Peyer's patch (tissue), 4 donors: ENCODE measurements around the gene FAM222A. TPM values are rescaled to one million over a fixed set of nuclear protein-coding genes. Genes with fewer than 3 reads are reported as not detected.

Source experiments
- DNase-seq, 3 donors: peaks; one replicate each; pipeline ENCODE4 v3.0.0-alpha.2; 2017 to 2019
- H3K27ac ChIP-seq, 4 donors: fragments of 200-600 bp; sonication (generic); one replicate each; pipeline ENCODE4 v1.5.1; 2016 to 2019
- H3K27me3 ChIP-seq, 2 donors: fragments of 200-600 bp; sonication (generic); one replicate each; pipeline ENCODE4 v1.5.1; 2019
- H3K36me3 ChIP-seq, 3 donors: fragments of 200-600 bp; sonication (generic); one replicate each; pipeline ENCODE4 v1.5.1; 2016 to 2019
- H3K4me1 ChIP-seq, 4 donors: fragments of 200-600 bp; sonication (generic); one replicate each; pipeline ENCODE4 v1.5.1; 2016 to 2019
- H3K4me3 ChIP-seq, 4 donors: fragments of 200-600 bp; sonication (generic); 1 replicate in 3 of 4; 2 replicates in 1 of 4; pipeline ENCODE4 v1.5.1; 2016 to 2019; ENCODE audit warnings: mild to moderate bottlenecking in 1 of 4
- H3K9me3 ChIP-seq, 4 donors: fragments of 200-600 bp; sonication (generic); one replicate each; pipeline ENCODE4 v1.5.1; 2016 to 2019; ENCODE audit warnings: mild to moderate bottlenecking in 1 of 4
- POLR2A ChIP-seq, 2 donors: fragments of 450-650 bp; IDR thresholded peaks; one replicate each; pipeline ENCODE4 v1.5.1; 2017; ENCODE audit warnings: antibody characterized with exemption in 2 of 2, mild to moderate bottlenecking in 2 of 2, moderate library complexity in 2 of 2
- total RNA-seq, 4 donors: library from RNA; depleted of rRNA; stranded (reverse); fragments of >200 nt; gene quantifications; one replicate each; pipeline ENCODE4 v1.1.0, GENCODE V29; 2016
- TF ChIP-seq, protein P1 (sequence below), 6 experiments: fragments of 450-650 bp in 4 of 6; fragments of 200-600 bp in 2 of 6; sonication (generic) in 1 of 6; IDR thresholded peaks; one replicate each; pipeline ENCODE4 v1.5.1; 2017 to 2019; ENCODE audit warnings: antibody characterized with exemption in 6 of 6, mild to moderate bottlenecking in 3 of 6, moderate library complexity in 1 of 6

FAM222A gene
- total RNA-seq, 4 donors from 2014 or later, result 3.9 to 26.1 (median 7.0) TPM

DNA sequence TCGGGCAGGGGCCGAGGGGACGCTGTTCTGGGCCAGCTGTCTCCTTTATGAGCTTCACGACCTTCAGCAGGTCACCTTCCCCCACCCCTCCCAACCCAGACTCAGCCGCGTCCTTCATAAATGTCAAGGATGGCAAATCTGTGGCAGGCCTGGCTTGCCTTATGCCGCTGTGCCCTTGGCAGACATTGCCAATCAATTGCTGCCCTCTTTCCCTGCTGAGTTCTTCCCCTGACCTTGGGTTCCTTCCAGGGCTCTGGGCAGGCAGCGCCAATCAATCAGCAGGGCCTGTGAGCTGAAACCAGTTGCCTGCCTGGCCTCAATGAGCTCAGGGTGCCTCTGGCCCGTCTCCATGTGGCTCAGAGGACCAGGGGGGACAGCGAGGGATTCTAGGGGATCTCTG, 7.7 kb downstream of the FAM222A start:
- Histone ChIP-seq H3K4me3 (no peak overlapping the region), H3K36me3 (no peaks in the 10 kb centered on the region), H3K27me3 (no peaks in the 10 kb centered on the region), H3K9me3 (no peaks in the 10 kb centered on the region), H3K4me1 (peaks cover 0 to 69% (median 2%) of the 10 kb centered on the region in 4 donors), H3K27ac (peak overlapping the region in 1 of 4 donors; percentile 78)
- TF ChIP-seq POLR2A (IDR thresholded peaks at IDR 0.05), result no peak
- TF ChIP-seq, protein P1, sequence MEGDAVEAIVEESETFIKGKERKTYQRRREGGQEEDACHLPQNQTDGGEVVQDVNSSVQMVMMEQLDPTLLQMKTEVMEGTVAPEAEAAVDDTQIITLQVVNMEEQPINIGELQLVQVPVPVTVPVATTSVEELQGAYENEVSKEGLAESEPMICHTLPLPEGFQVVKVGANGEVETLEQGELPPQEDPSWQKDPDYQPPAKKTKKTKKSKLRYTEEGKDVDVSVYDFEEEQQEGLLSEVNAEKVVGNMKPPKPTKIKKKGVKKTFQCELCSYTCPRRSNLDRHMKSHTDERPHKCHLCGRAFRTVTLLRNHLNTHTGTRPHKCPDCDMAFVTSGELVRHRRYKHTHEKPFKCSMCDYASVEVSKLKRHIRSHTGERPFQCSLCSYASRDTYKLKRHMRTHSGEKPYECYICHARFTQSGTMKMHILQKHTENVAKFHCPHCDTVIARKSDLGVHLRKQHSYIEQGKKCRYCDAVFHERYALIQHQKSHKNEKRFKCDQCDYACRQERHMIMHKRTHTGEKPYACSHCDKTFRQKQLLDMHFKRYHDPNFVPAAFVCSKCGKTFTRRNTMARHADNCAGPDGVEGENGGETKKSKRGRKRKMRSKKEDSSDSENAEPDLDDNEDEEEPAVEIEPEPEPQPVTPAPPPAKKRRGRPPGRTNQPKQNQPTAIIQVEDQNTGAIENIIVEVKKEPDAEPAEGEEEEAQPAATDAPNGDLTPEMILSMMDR (IDR thresholded peaks at IDR 0.05), result no peak
- DNase-seq, result no peak

DNA sequence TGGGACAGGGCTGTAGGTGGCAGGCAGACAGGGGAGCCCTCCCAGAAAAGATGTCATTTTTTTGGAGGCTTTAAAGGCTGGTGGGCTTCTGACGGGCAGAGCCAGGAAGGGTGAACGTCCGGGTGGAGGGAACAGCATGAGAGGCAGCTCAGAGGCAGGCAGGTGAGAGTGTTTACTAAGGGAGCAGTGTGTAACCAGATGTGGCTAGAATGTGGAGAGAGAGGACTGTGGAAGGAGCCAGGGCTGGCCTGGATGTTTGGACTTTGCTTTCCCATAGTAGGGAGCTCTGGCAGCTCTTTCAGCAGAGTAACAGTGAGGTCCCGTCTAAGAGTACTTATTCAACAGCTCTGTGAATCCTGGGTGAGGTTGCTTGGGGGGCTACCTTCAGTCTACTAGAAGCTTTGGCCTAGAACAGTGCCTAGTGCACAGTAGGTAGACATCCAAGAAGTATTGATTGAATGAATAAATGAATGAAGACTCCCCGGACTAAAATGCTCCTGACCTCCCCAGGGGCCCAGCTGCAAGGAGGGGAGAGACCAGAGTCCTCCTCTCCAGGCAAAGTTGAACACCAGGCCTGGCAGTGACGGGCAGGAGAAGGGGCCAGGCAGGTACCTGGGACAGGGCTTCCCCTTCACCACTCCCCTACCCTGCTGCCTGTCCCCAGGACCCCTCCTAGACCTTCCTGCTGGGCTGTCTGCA, 8.5 kb downstream of the FAM222A start:
- no peak for TF ChIP-seq POLR2A (IDR thresholded peaks at IDR 0.05)
- TF ChIP-seq, protein P1 (IDR thresholded peaks at IDR 0.05), result no peak
- Histone ChIP-seq H3K4me1 (peaks cover 0 to 64% (median 3%) of the 10 kb centered on the region in 4 donors), H3K27me3 (no peaks in the 10 kb centered on the region), H3K4me3 (peak overlapping the region in 1 of 4 donors; percentile 10), H3K27ac (peak overlapping the region in 1 of 4 donors; percentile 78), H3K9me3 (no peaks in the 10 kb centered on the region), H3K36me3 (no peaks in the 10 kb centered on the region)
- peak in 1 of 3 donors; percentile 59 for DNase-seq

DNA sequence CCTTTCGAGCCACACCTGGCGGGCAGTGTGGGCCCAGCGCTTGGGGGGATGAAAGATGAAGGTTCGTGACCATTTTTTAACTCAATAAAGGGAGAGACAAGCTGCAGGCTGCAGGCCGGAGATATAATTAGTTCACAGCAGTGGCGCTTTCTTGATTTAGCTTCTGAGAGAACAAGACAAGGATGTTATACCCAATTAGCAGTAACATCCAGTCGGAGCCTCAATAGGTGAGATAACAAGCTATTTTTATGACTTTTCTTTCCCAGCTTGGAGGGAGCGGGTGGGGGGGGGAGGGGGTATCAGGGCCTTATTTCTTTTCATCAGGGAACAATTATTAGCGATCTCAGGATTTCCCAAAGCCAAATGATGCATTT, 9.1 kb downstream of the FAM222A start:
- H3K9me3 ChIP-seq, result no peaks in the 10 kb centered on the region
- peak overlapping the region in 1 of 4 donors; percentile 10 for H3K4me3 ChIP-seq
- H3K27me3 ChIP-seq, result no peaks in the 10 kb centered on the region
- peaks cover 0 to 64% (median 4%) of the 10 kb centered on the region in 4 donors for H3K4me1 ChIP-seq
- TF ChIP-seq, protein P1 (IDR thresholded peaks at IDR 0.05), result no peak
- TF ChIP-seq POLR2A (IDR thresholded peaks at IDR 0.05), result no peak
- no peak for DNase-seq
- H3K27ac ChIP-seq, result peak overlapping the region in 1 of 4 donors; percentile 78
- H3K36me3 ChIP-seq, result no peaks in the 10 kb centered on the region

DNA sequence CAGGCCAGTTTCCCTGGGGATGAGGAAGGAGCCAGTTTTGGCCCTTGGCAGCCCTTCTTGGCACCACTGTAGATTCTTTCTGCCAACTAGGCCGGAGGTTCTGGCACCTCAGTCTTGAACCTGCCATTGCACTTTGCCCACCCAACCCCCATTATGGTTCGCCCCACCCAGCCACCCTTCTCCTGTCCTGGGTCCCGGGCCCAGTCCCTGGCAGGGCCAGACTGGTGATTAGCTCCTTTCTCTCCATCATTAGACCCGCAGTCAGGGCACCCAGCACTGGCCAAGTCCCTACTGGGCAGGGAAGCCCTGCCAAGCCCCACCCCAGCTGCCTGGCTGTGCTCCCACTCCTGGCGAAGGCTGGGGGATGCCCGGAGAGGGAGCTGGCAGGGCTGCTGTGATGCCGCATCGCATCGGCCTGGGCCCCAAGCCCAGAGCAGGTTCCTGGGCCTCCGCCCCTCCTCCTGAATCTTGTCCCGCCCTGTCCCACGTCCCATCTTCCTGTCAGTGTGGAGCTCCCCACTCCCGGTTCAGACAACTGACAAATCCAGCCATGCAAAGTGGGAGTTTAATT, 9.8 kb downstream of the FAM222A start:
- no peaks in the 10 kb centered on the region for H3K27me3 ChIP-seq
- no peaks in the 10 kb centered on the region for H3K36me3 ChIP-seq
- H3K4me1 ChIP-seq, result peaks cover 0 to 64% (median 4%) of the 10 kb centered on the region in 4 donors
- TF ChIP-seq, protein P1 (IDR thresholded peaks at IDR 0.05), result no peak
- no peak for TF ChIP-seq POLR2A (IDR thresholded peaks at IDR 0.05)
- DNase-seq, result peak in 2 of 3 donors; percentile 80 to 85
- no peaks in the 10 kb centered on the region for H3K9me3 ChIP-seq
- no peak overlapping the region for H3K4me3 ChIP-seq
- H3K27ac ChIP-seq, result peak overlapping the region in 1 of 4 donors; percentile 78

DNA sequence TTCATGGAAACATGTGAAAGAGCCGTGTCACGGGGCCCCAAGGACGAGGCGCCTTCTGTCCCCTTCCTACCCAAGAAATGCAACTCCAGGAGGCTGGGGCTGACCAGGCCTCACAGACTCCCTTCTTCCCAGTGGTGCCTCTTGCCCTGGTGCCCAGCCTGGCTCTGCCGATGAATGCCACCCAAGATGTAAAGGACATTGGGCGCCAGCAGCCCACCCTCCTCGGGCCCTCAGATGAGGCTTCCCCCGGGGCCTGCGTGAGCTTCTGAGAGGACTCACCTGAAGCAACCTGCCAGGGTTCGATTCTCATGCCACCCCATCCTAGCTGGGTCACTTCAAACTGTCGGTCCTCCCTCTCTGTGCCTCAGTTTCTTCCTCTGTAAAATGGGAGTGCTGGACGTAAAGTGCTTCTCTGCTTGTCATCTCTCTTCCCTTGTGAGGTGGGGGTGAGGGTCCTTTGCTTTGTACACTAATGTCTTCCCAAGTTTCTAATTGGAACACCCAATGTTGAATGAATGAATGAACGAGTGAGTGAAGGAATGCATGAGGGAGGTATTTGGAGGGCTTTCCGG, 10.8 kb downstream of the FAM222A start:
- TF ChIP-seq POLR2A (IDR thresholded peaks at IDR 0.05), result no peak
- TF ChIP-seq, protein P1 (IDR thresholded peaks at IDR 0.05), result no peak
- Histone ChIP-seq H3K4me1 (peaks cover 0 to 58% (median 4%) of the 10 kb centered on the region in 4 donors), H3K36me3 (no peaks in the 10 kb centered on the region), H3K27me3 (no peaks in the 10 kb centered on the region), H3K27ac (peak overlapping the region in 1 of 4 donors; percentile 78), H3K9me3 (no peaks in the 10 kb centered on the region), H3K4me3 (no peak overlapping the region)
- no peak for DNase-seq
